Left colon (tissue), 2 donors: ENCODE measurements around the gene PPP6R3. TPM values are rescaled to one million over a fixed set of nuclear protein-coding genes. Genes with fewer than 3 reads are reported as not detected.
A peak's percentile ranks its signal among the peaks of the same experiment; 100 is the strongest.
"Not testable (repeated sequence)": the region's sequence is repeated elsewhere in the genome, so short reads cannot be mapped to it uniquely, and the experiment has no call there.

Experiments used
- ATAC-seq: fragments of 200-7000 bp; cut with Tn5 transposase; one replicate; pipeline ENCODE4 v1.9.1; 2020; ENCODE audit warnings: mild to moderate bottlenecking, moderate library complexity
- DNase-seq, 2 donors: peaks; one replicate each; pipeline ENCODE4 v3.0.0-alpha.2; 2020
- intact Hi-C, 2 donors: fragments of 100-400 bp; cut with DNase I in 1 of 2; cut with micrococcal nuclease in 1 of 2; formaldehyde crosslinking; loops; one replicate each; pipeline versions ENCODE4 v1.11.2 to v1.14.0; 2022; cut with DNase I, micrococcal nuclease
- total RNA-seq, 2 donors: library from RNA; stranded (reverse); fragmentation: NEBNext Ultra II Directional; extraction: Animal tissue kit (Norgen Biotek cat#: 25700); gene quantifications; one replicate each; pipeline ENCODE4 v1.2.1, GENCODE V29; 2021
- donor health status: DM: no; HTN: no; CAD: no.
- donor health status: DM: yes; HTN: yes; CAD: no.

PPP6R3 gene
- total RNA-seq, 2 donors from 2014 or later = 102 to 112 TPM

DNA sequence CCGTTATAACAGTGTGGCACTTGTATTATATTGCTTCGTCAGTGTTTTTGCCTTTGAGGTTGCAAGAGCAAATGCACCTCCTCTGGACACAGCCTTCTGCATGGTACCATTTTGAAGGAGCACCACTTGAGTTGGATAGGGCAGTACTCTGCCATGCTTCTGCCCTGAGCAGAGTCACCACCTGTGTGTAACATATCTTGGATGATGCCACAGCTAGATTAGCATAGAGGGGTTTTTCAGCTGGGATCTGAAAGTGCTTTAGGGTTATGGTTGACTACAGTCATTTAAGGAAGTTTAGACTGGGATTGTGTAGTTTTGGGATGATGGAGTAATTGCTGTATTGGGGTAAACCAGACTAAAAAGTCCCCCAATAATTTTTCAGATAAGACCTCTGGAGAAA is 78.8 kb downstream of the PPP6R3 start:
- intact Hi-C loops = no loop called here
- ATAC-seq = no peak
- DNase-seq = no peak

- DNase-seq, intact Hi-C loops, ATAC-seq: not testable (repeated sequence)
These were observed 80.0 kb downstream of the PPP6R3 start for GRCh38 chr11:68540504-68540903.

DNA sequence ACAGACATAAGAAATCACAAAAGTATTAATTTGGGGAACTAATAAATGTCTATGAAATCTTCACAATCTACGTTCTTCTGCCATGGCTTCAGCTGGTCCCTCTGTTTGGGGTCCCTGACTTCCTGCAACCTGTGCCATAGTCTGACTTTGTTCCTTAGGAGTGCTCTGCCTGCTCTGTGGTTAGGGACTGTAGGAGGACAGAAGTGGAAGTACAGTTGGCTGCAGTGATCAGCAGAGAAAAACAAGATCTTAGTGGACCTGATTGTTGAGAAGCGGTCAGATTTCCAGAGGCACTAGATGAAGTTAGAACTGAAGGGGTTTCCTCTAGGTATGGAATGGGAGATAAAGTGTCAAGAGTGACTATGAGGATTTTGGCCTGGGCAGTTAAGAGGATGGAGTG is 80.6 kb downstream of the PPP6R3 start:
- no peak for ATAC-seq
- DNase-seq = no peak
- intact Hi-C loops = no loop called here

GRCh38 chr11:68541991-68542390 is 81.4 kb downstream of the PPP6R3 start:
- ATAC-seq (peak; percentile 91), DNase-seq (peak in 1 of 2 donors; percentile 24)
- intact Hi-C loops = no loop called here

- no peak for ATAC-seq
- intact Hi-C loops = no loop called here
- no peak for DNase-seq
These were observed 82.1 kb downstream of the PPP6R3 start for GRCh38 chr11:68542617-68543016.

GRCh38 chr11:68543594-68543993 is 83.0 kb downstream of the PPP6R3 start:
- no peak for DNase-seq
- intact Hi-C loops = no loop called here
- no peak for ATAC-seq

- DNase-seq (no peak), ATAC-seq (no peak)
- intact Hi-C loops = no loop called here
These were observed 84.8 kb downstream of the PPP6R3 start for GRCh38 chr11:68545347-68545746.

GRCh38 chr11:68545796-68546195 is 85.2 kb downstream of the PPP6R3 start:
- DNase-seq (no peak), ATAC-seq (no peak)
- intact Hi-C loops = no loop called here

DNA sequence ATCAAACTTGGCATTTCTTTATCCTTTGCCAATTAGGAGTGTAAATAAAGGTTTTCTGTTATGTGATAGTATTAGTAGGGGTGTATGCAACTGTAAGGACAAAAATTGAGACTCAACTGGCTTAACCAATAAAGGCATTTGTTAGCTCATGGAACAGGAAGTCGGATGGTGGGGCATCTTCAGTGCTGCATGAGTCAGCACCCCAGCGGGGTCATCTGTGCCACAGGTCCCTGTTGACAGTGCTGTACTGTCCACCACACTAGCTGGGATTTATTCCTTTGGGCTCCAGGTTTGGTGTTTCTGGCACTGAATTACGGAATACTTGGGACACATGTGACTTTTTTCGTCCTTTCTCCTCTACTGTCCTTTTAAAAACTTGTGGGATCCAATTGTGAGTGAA is 86.0 kb downstream of the PPP6R3 start:
- no peak for ATAC-seq
- DNase-seq = no peak
- intact Hi-C loops = no loop called here

DNA sequence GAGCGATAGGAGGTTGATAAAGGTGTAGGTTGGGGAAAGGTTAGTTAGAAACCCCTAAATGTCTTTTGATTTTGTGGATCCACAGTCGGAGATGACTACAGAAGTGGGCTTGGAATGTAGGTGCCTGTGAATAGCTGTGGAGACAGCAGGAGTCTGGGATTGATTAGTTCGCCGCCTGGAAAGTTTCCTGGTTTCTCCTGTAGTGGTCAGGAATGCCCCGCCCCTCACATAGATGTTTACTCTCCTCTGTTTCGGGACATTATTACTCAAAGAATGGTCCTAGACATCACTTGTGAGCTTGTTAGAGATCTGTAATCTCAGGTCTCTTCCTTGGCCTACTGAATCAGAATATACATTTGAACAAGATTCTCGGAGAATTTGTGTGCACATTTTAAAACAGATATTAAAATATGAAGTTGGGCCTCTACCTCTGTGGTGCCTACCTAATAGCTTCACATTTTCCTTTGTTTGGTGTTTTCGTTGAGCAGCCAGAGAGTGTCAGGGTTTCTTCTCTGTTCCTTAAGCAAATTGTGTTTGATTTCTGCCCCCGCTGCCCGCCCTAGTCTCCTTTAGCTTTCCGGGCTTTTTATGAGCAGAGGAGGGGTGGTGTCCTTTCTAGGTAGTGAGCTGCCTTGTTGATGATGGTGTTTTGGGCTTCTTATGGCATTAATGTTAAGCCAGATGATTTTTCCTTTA is 89.4 kb downstream of the PPP6R3 start:
- intact Hi-C loops = no loop called here
- no peak for DNase-seq
- ATAC-seq = peak; percentile 51

GRCh38 chr11:68550485-68550817 is 89.9 kb downstream of the PPP6R3 start:
- DNase-seq = no peak
- no peak for ATAC-seq
- intact Hi-C loops = no loop called here

DNA sequence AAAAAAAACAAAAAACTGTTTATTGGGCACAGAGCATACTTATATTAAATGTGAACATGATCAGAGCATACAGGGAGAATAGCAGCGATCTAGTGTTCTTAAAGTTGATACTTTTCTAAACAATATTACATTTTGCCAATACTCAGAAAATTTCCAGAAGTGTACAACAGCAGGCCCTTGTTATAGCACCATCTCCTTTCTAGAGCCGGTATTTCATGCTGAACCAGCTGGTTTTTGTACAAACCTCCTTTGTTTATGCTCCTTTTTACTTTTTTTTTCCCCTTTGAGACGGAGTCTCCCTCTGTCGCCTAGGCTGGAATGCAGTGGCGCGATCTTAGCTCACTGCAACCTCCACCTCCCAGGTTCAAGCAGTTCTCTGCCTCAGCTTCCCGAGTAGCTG is 90.7 kb downstream of the PPP6R3 start:
- DNase-seq (no peak), ATAC-seq (no peak)
- intact Hi-C loops = no loop called here

GRCh38 chr11:68551777-68552176 is 91.2 kb downstream of the PPP6R3 start:
- no peak for DNase-seq
- ATAC-seq = peak; percentile 47
- intact Hi-C loops = no loop called here

GRCh38 chr11:68552542-68552941 is 92.0 kb downstream of the PPP6R3 start:
- ATAC-seq (no peak), DNase-seq (no peak)
- intact Hi-C loops = no loop called here

DNA sequence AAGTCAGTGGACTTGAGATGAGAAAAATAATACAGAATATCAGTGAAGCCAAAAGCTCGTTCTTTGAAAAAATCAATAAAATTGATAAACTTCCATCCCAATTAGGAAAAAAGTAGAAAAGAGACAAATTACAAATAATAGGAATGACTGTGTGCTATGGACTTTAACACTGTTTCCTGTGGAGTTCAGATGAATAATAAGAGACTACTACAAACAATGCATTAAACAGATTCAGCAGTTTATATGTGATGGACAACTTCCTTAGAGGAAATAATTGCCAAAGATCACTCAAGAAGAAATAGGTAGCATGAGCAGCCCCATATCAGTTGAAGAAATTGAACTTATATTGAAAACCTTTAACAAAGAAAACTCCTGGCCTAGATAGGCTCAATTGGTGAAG is 99.7 kb downstream of the PPP6R3 start:
- ATAC-seq (no peak), DNase-seq (no peak)
- intact Hi-C loops = no loop called here

DNA sequence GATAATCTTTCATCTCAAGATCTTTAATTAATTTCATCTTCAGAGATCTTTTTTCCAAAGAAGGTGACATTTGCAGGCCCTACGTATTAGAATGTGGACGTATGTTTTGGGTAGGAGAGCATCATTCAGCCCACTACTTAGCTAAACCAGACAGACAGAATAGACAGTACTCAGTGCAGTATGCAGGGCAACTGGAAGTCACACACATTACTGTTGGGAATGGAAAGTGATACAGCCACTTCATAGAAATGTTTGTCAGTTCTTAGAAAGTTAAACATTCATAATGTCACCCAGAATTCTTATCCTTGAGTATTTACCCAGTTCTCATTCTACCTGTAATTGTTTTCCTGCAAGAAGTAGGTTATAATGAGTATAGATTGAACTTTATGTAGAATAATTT is 102.9 kb downstream of the PPP6R3 start:
- DNase-seq (no peak), ATAC-seq (no peak)
- intact Hi-C loops = no loop called here

- no peak for DNase-seq
- intact Hi-C loops = no loop called here
- ATAC-seq = no peak
These were observed 103.7 kb downstream of the PPP6R3 start for GRCh38 chr11:68564261-68564660.

GRCh38 chr11:68565768-68566167 is 105.2 kb downstream of the PPP6R3 start:
- DNase-seq = no peak
- intact Hi-C loops = no loop called here
- no peak for ATAC-seq

DNA sequence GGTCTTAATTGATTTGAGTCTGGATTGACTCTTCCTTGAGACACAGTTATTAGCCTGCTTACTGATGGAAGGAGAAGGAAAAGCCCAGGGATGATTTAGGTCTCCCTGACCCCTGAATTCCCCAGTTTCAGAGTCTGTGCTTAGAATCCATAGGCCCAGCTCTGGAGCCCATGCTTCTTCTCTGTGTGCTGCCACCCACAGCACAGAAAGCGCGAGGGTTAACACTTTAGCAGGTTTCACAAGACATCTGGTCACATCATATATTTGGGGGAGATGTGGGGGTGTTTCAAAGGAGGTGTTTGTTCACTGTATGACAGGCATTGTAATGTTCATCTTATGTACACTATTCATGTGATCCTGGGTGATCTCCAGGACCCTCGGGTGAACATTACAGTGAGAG is 107.0 kb downstream of the PPP6R3 start:
- no peak for ATAC-seq
- intact Hi-C loops = no loop called here
- no peak for DNase-seq

DNA sequence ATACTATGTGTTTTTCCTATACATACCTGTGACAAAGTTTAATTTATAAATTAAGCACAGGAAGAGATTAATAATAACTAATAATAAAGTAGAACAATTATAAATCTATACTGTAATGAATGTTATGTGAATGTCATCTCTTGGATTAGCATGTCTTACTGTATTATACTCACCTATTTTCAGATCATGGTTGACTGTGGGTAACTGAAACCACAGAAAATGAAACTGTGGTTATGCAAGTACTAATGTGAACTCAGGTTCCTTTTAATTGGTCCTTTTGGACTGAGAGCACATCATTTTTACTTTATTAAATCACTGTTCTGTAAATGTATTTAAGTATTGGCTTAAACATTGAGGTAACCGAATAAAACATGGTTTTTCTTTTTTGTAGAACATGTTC is 108.8 kb downstream of the PPP6R3 start:
- intact Hi-C loops = no loop called here
- ATAC-seq (no peak), DNase-seq (no peak)

DNA sequence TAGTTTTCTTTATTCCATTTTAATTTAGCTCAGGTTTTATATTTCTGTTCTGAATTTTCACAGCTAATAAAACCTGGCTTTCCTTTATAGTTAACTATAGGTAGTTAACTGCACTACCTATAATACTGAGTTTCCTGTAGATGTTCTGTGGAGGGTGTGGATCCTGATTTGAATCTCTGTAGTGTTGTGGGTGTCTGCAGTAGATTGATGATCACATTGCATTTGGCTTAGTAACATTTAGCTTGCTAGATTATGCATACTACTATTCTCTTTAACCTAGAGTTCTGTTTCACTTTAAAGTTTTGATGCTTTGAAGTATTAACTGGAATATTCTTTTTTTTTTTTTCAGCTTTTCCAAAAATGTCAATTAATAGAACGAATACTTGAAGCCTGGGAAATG is 110.1 kb downstream of the PPP6R3 start:
- ATAC-seq (no peak), DNase-seq (no peak)
- intact Hi-C loops = no loop called here

- no peak for DNase-seq
- ATAC-seq = no peak
- intact Hi-C loops = no loop called here
These were observed 113.8 kb downstream of the PPP6R3 start for GRCh38 chr11:68574308-68574707.
